Ramos (cell line): ENCODE data around the gene ABITRAM.

Experiments
- in situ Hi-C: fragments of 300-500 bp; cut with MboI; formaldehyde crosslinking; loops from one replicate; pipeline ENCODE4 v1.14.3; 2022; ENCODE audit warnings: low sequenced_read_pairs; ENCODE audit not compliant: unreplicated experiment

ABITRAM gene

DNA sequence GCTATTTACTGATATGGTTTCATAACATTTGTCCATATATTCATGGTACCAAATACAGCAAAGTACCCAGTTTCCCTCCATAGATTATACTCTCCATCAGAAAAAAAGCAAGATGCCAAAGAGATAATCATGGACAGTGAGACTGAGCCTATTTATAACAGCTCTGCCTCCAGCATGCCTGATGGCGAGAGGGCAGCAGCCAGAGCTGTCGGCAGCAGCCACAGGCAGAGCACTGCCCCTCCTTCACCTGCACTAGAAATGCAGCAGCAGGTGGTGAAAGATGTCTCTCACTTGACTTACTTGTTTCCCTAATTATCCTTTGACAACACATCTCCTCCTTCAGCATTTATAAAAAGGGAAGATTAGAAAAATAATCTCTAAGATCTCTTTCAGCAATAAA, 46.7 kb downstream of the ABITRAM start:
- in situ Hi-C loops = no loop called here

DNA sequence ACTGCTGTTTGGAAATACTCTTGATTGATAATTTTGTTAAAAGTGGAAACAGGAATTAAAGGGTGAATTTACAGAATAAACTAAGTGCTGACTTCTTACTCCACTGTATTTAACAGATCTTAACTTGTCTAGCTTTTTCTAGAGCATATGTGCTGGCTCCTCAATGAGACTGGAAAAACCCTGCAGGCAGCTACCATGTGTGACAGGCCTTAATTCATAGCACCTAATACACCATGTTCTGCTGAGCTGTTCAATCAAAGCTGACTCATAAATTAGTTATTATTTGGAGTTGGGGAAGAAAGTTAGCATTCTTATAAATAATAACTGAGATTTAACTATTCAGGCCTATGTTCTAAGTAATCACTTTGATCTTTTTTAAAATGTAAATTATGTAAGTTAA, 49.7 kb downstream of the ABITRAM start:
- in situ Hi-C loops = no loop called here
